ENCODE measurements around the gene UTP3.

DNA sequence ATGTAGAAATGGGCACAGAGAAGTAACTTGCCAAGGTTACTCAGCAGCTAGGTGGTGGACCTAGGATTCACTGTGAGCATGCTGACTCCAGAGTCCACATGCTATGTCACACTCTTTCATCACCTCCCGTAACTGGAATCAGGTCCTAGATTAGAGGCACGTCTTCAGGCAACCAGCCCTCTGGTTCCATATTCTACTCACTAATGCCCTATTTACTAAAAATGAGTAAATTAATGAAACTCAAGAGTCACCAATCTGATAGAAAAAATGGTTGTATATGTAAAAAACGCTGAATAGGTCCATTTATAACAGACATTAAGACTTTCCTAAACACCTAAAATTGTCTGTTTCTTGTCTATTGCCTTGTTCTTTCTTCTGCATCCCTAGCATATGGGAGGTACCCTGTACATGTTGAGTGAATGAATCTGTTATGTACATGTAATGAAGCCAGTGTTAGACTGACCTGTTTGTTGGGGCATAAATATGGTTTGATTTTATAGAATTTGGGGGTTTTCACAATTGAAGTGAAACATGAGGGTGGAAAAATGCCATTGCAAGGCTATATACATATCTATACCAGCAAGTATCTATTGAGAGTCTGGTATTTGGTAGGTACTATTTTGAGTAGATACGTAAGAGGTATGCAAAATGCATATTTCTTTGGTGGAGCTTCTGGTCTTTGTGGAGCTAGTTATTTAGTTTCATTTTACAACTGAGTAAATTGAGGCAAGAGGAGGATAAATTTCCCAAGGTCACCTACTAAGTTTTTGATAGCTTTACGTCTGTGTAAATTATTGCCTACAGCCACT, 26.0 kb downstream of the UTP3 start:
- TF ChIP-seq, protein P1, sequence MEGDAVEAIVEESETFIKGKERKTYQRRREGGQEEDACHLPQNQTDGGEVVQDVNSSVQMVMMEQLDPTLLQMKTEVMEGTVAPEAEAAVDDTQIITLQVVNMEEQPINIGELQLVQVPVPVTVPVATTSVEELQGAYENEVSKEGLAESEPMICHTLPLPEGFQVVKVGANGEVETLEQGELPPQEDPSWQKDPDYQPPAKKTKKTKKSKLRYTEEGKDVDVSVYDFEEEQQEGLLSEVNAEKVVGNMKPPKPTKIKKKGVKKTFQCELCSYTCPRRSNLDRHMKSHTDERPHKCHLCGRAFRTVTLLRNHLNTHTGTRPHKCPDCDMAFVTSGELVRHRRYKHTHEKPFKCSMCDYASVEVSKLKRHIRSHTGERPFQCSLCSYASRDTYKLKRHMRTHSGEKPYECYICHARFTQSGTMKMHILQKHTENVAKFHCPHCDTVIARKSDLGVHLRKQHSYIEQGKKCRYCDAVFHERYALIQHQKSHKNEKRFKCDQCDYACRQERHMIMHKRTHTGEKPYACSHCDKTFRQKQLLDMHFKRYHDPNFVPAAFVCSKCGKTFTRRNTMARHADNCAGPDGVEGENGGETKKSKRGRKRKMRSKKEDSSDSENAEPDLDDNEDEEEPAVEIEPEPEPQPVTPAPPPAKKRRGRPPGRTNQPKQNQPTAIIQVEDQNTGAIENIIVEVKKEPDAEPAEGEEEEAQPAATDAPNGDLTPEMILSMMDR (IDR thresholded peaks at IDR 0.05) = no peak
- TF ChIP-seq POLR2AphosphoS5 (IDR thresholded peaks at IDR 0.05) = no peak
- TF ChIP-seq POLR2A (IDR thresholded peaks at IDR 0.05) = no peak
- no peak for TF ChIP-seq EP300 (IDR thresholded peaks at IDR 0.05)

Measured in upper lobe of left lung (tissue), 4 donors.